Measurements from ENCODE around the gene CCDC158.

CCDC158 gene

GRCh38 chr4:76339364-76339763 lies 81.6 kb downstream of the CCDC158 start:
- H3K4me2 ChIP-seq: no peak overlapping the region
- H3K9me3 ChIP-seq (replicated peaks in 1 of 11): no peaks in the 10 kb centered on the region
- H3K27ac ChIP-seq: no peak overlapping the region
- H3K36me3 ChIP-seq: no peaks in the 10 kb centered on the region
- no peaks in the 10 kb centered on the region for H4K20me1 ChIP-seq
- no peaks in the 10 kb centered on the region for H3K27me3 ChIP-seq
- no peak for TF ChIP-seq Cebpa-rat (IDR thresholded peaks at IDR 0.05)
- no peak overlapping the region for H3K4me3 ChIP-seq
- H3K9ac ChIP-seq: no peak overlapping the region
- H3K4me1 ChIP-seq: 0 out of 20 replicates have a peak, but pooled peaks cover 0 to 9% (median 0%) of the 10 kb centered on the region in 10 experiments

GRCh38 chr4:76334885-76335284 lies 86.1 kb downstream of the CCDC158 start:
- H3K27me3 ChIP-seq: no peaks in the 10 kb centered on the region
- no peak overlapping the region for H3K4me2 ChIP-seq
- H3K9me3 ChIP-seq (replicated peaks in 1 of 11): no peaks in the 10 kb centered on the region
- no peaks in the 10 kb centered on the region for H3K4me1 ChIP-seq
- no peaks in the 10 kb centered on the region for H4K20me1 ChIP-seq
- H3K27ac ChIP-seq: no peak overlapping the region
- TF ChIP-seq Cebpa-rat (IDR thresholded peaks at IDR 0.05): no peak
- no peak overlapping the region for H3K9ac ChIP-seq
- no peaks in the 10 kb centered on the region for H3K36me3 ChIP-seq
- no peak overlapping the region for H3K4me3 ChIP-seq

- no peak for TF ChIP-seq Cebpa-rat (IDR thresholded peaks at IDR 0.05)
- Histone ChIP-seq H3K9me3 (replicated peaks in 1 of 11) (peaks cover 12 to 30% (median 19%) of the 10 kb centered on the region in 11 experiments), H3K27ac (no peak overlapping the region), H3K4me1 (no peaks in the 10 kb centered on the region), H3K4me3 (no peak overlapping the region), H3K27me3 (no peaks in the 10 kb centered on the region), H3K36me3 (no peaks in the 10 kb centered on the region), H3K4me2 (no peak overlapping the region), H4K20me1 (no peaks in the 10 kb centered on the region), H3K9ac (no peak overlapping the region)
Observed at GRCh38 chr4:76326515-76326914, 94.4 kb downstream of the CCDC158 start.

- no peaks in the 10 kb centered on the region for H4K20me1 ChIP-seq
- no peaks in the 10 kb centered on the region for H3K27me3 ChIP-seq
- H3K4me2 ChIP-seq: no peak overlapping the region
- no peak overlapping the region for H3K27ac ChIP-seq
- no peak overlapping the region for H3K4me3 ChIP-seq
- no peaks in the 10 kb centered on the region for H3K36me3 ChIP-seq
- TF ChIP-seq Cebpa-rat (IDR thresholded peaks at IDR 0.05): no peak
- no peak overlapping the region for H3K9ac ChIP-seq
- no peaks in the 10 kb centered on the region for H3K4me1 ChIP-seq
- H3K9me3 ChIP-seq (replicated peaks in 1 of 11): peaks cover 18 to 38% (median 26%) of the 10 kb centered on the region in 11 experiments
Observed at GRCh38 chr4:76325072-76325471, 95.9 kb downstream of the CCDC158 start.

- no peaks in the 10 kb centered on the region for H4K20me1 ChIP-seq
- no peaks in the 10 kb centered on the region for H3K4me1 ChIP-seq
- H3K4me3 ChIP-seq: no peak overlapping the region
- H3K9me3 ChIP-seq (replicated peaks in 1 of 11): peaks cover 32 to 48% (median 36%) of the 10 kb centered on the region in 11 experiments
- H3K4me2 ChIP-seq: no peak overlapping the region
- no peak overlapping the region for H3K27ac ChIP-seq
- no peak for TF ChIP-seq Cebpa-rat (IDR thresholded peaks at IDR 0.05)
- no peaks in the 10 kb centered on the region for H3K36me3 ChIP-seq
- H3K9ac ChIP-seq: no peak overlapping the region
- no peaks in the 10 kb centered on the region for H3K27me3 ChIP-seq
Observed at GRCh38 chr4:76322236-76322635, 98.7 kb downstream of the CCDC158 start.

- no peak for TF ChIP-seq Cebpa-rat (IDR thresholded peaks at IDR 0.05)
- H3K4me3 ChIP-seq: no peak overlapping the region
- no peak overlapping the region for H3K27ac ChIP-seq
- no peak overlapping the region for H3K4me2 ChIP-seq
- peaks cover 40 to 51% (median 43%) of the 10 kb centered on the region in 11 experiments for H3K9me3 ChIP-seq (replicated peaks in 1 of 11)
- H3K27me3 ChIP-seq: no peaks in the 10 kb centered on the region
- H3K4me1 ChIP-seq: peaks cover 0 to 6% (median 0%) of the 10 kb centered on the region in 10 experiments; a peak in 2 of 20 replicates
- no peaks in the 10 kb centered on the region for H4K20me1 ChIP-seq
- H3K9ac ChIP-seq: no peak overlapping the region
- no peaks in the 10 kb centered on the region for H3K36me3 ChIP-seq
Observed at GRCh38 chr4:76316131-76316530, 104.8 kb downstream of the CCDC158 start.

GRCh38 chr4:76315267-76315918 lies 105.5 kb downstream of the CCDC158 start:
- no peak overlapping the region for H3K9ac ChIP-seq
- no peak for TF ChIP-seq Cebpa-rat (IDR thresholded peaks at IDR 0.05)
- no peaks in the 10 kb centered on the region for H4K20me1 ChIP-seq
- peaks cover 0 to 6% (median 0%) of the 10 kb centered on the region in 10 experiments; a peak in 2 of 20 replicates for H3K4me1 ChIP-seq
- no peak overlapping the region for H3K27ac ChIP-seq
- no peak overlapping the region for H3K4me2 ChIP-seq
- H3K4me3 ChIP-seq: no peak overlapping the region
- H3K36me3 ChIP-seq: 0 out of 22 replicates have a peak, but pooled peaks cover 0 to 4% (median 0%) of the 10 kb centered on the region in 11 experiments
- no peaks in the 10 kb centered on the region for H3K27me3 ChIP-seq
- peaks cover 36 to 47% (median 39%) of the 10 kb centered on the region in 11 experiments for H3K9me3 ChIP-seq (replicated peaks in 1 of 11)

GRCh38 chr4:76313547-76313946 lies 107.4 kb downstream of the CCDC158 start:
- Histone ChIP-seq H3K4me2 (no peak overlapping the region), H3K9ac (no peak overlapping the region), H3K4me3 (no peak overlapping the region), H3K36me3 (peaks cover 0 to 13% (median 0%) of the 10 kb centered on the region in 11 experiments; a peak in 2 of 22 replicates), H3K9me3 (replicated peaks in 1 of 11) (peaks cover 25 to 37% (median 28%) of the 10 kb centered on the region in 11 experiments), H3K27ac (no peak overlapping the region), H3K27me3 (no peaks in the 10 kb centered on the region), H4K20me1 (no peaks in the 10 kb centered on the region), H3K4me1 (peaks cover 0 to 6% (median 0%) of the 10 kb centered on the region in 10 experiments; a peak in 2 of 20 replicates)
- no peak for TF ChIP-seq Cebpa-rat (IDR thresholded peaks at IDR 0.05)

- Histone ChIP-seq H3K36me3 (peaks cover 0 to 13% (median 0%) of the 10 kb centered on the region in 11 experiments; a peak in 2 of 22 replicates), H3K9ac (no peak overlapping the region), H3K27me3 (no peaks in the 10 kb centered on the region), H3K4me1 (peaks cover 0 to 9% (median 2%) of the 10 kb centered on the region in 10 experiments; a peak in 4 of 20 replicates), H4K20me1 (no peaks in the 10 kb centered on the region), H3K4me2 (no peak overlapping the region), H3K4me3 (no peak overlapping the region), H3K9me3 (replicated peaks in 1 of 11) (peaks cover 21 to 32% (median 30%) of the 10 kb centered on the region in 11 experiments), H3K27ac (no peak overlapping the region)
- no peak for TF ChIP-seq Cebpa-rat (IDR thresholded peaks at IDR 0.05)
Observed at GRCh38 chr4:76312457-76312856, 108.5 kb downstream of the CCDC158 start.

- H4K20me1 ChIP-seq: no peaks in the 10 kb centered on the region
- no peak overlapping the region for H3K4me3 ChIP-seq
- no peak overlapping the region for H3K4me2 ChIP-seq
- peaks cover 18 to 32% (median 31%) of the 10 kb centered on the region in 11 experiments for H3K9me3 ChIP-seq (replicated peaks in 1 of 11)
- no peak overlapping the region for H3K9ac ChIP-seq
- H3K36me3 ChIP-seq: peaks cover 0 to 13% (median 0%) of the 10 kb centered on the region in 11 experiments; a peak in 2 of 22 replicates
- H3K4me1 ChIP-seq: peaks cover 0 to 15% (median 6%) of the 10 kb centered on the region in 10 experiments; a peak in 7 of 20 replicates
- TF ChIP-seq Cebpa-rat (IDR thresholded peaks at IDR 0.05): no peak
- no peak overlapping the region for H3K27ac ChIP-seq
- H3K27me3 ChIP-seq: no peaks in the 10 kb centered on the region
Observed at GRCh38 chr4:76311896-76312331, 109.0 kb downstream of the CCDC158 start.
